Upper lobe of left lung (tissue), 4 donors: ENCODE results near the gene MR1.

ENCODE experiments used
- CTCF ChIP-seq, 6 experiments: fragments of 450-650 bp in 4 of 6; fragments of 200-600 bp in 2 of 6; sonication (generic) in 2 of 6; IDR thresholded peaks; one replicate each; pipeline ENCODE4 v1.5.1; 2016 to 2019; ENCODE audit warnings: antibody characterized with exemption in 6 of 6
- EP300 ChIP-seq, 4 donors: sonication (generic); formaldehyde crosslinking; IDR thresholded peaks; one replicate each; pipeline ENCODE4 v1.5.1; 2017; ENCODE audit warnings: antibody characterized with exemption in 4 of 4, control low read depth in 2 of 4
- POLR2A ChIP-seq, 4 donors: fragments of 450-650 bp; IDR thresholded peaks; one replicate each; pipeline ENCODE4 v1.5.1; 2016 to 2017; ENCODE audit warnings: antibody characterized with exemption in 4 of 4, mild to moderate bottlenecking in 2 of 4
- POLR2AphosphoS5 ChIP-seq, 2 donors: sonication (generic); formaldehyde crosslinking; IDR thresholded peaks; one replicate each; pipeline ENCODE4 v1.5.1; 2017; ENCODE audit warnings: antibody characterized with exemption in 2 of 2

GRCh38 chr1:181076852-181077251, 43.1 kb downstream of the MR1 start:
- TF ChIP-seq EP300 (IDR thresholded peaks at IDR 0.05): no peak
- no peak for TF ChIP-seq CTCF (IDR thresholded peaks at IDR 0.05)
- no peak for TF ChIP-seq POLR2A (IDR thresholded peaks at IDR 0.05)
- TF ChIP-seq POLR2AphosphoS5 (IDR thresholded peaks at IDR 0.05): no peak
